GM12864 (cell line): Measurements from ENCODE around the gene PDZRN3.

ENCODE experiments used
- DNase-seq: peaks from one replicate; pipeline ENCODE4 v3.0.0-alpha.2; 2011; ENCODE audit warnings: low read depth
- H3K4me3 ChIP-seq: 2 replicates; pipeline ENCODE4 v1.5.1; 2011; ENCODE audit warnings: mild to moderate bottlenecking, low read depth, low read length, control low read depth
- CTCF ChIP-seq: IDR thresholded peaks from 2 replicates; pipeline ENCODE4 v1.5.1; 2011; ENCODE audit warnings: low read depth, mild to moderate bottlenecking, moderate library complexity, low read length, control low read depth, inconsistent platforms; ENCODE audit errors: missing control alignments

The PDZRN3 gene

GRCh38 chr3:73543412-73543811 lies 81.3 kb downstream of the PDZRN3 start:
- DNase-seq: no peak
- no peak for TF ChIP-seq CTCF
- H3K4me3 ChIP-seq: no peak overlapping the region

GRCh38 chr3:73542136-73542535 lies 82.6 kb downstream of the PDZRN3 start:
- H3K4me3 ChIP-seq: no peak overlapping the region
- TF ChIP-seq CTCF: no peak
- DNase-seq: no peak

GRCh38 chr3:73540969-73541740 lies 83.6 kb downstream of the PDZRN3 start:
- H3K4me3 ChIP-seq: no peak overlapping the region
- no peak for DNase-seq
- TF ChIP-seq CTCF: no peak

GRCh38 chr3:73538486-73538885 lies 86.3 kb downstream of the PDZRN3 start:
- no peak for DNase-seq
- H3K4me3 ChIP-seq: no peak overlapping the region
- TF ChIP-seq CTCF: no peak

- no peak overlapping the region for H3K4me3 ChIP-seq
- no peak for DNase-seq
- no peak for TF ChIP-seq CTCF
Measured at GRCh38 chr3:73536952-73537351, 87.8 kb downstream of the PDZRN3 start.

- TF ChIP-seq CTCF: no peak
- no peak for DNase-seq
Measured at GRCh38 chr3:73536336-73536895, 88.3 kb downstream of the PDZRN3 start.

GRCh38 chr3:73535931-73536330 lies 88.8 kb downstream of the PDZRN3 start:
- no peak overlapping the region for H3K4me3 ChIP-seq
- DNase-seq: no peak
- TF ChIP-seq CTCF: no peak

More at GRCh38 chr3:73536336-73536895, 88.3 kb downstream of the PDZRN3 start:
- no peak overlapping the region for H3K4me3 ChIP-seq
